ENCODE results near the gene FADS2. TPM values are rescaled to one million over a fixed set of nuclear protein-coding genes. Genes with fewer than 3 reads are reported as not detected.
A peak's percentile ranks its signal among the peaks of the same experiment; 100 is the strongest.

Gene FADS2
- total and polyA plus RNA-seq, 9 of the 15 experiments (the other 6 are each of a cell fraction or from before 2014, with no cell fraction given) = 2.9 to 42.8 (median 16.2) TPM

DNA sequence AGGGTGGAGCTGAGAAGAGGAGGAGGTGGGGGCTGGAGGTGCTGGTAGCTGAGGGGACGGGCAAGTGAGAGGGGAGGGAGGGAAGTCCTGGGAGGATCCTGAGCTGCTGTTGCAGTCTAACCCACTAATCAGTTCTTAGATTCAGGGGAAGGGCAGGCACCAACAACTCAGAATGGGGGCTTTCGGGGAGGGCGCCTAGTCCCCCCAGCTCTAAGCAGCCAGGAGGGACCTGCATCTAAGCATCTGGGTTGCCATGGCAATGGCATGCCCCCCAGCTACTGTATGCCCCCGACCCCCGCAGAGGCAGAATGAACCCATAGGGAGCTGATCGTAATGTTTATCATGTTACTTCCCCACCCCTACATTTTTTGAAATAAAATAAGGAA, 38.9 kb downstream of the FADS2 start:
- WGBS (ENCODE audit: insufficient coverage, low coverage, missing lambda C conversion rate) = 78% methylated on average over 6 of the region's 6 CpGs
- ChIA-PET CTCF (ENCODE audit: low intra/inter-chr PET ratio) (no interaction called here), POLR2A (interaction anchor here (0.7 to 1.2 kb wide), 5 partner anchors 14 to 70 kb away, joined by 3 to 4 read pairs (median 3); no protein-coding TSS in a partner anchor)
- Histone ChIP-seq H3K4me3 (no peak overlapping the region), H3K36me3 (ENCODE audit: control insufficient read depth, insufficient read depth, low read length) (no peaks in the 10 kb centered on the region), H3K27me3 (ENCODE audit: control insufficient read depth in 2 of 2, insufficient read depth in 2 of 2, low read length in 2 of 2) (no peaks in the 10 kb centered on the region), H3K27ac (ENCODE audit: extremely low read depth, low read depth, low read length) (peak overlapping the region; percentile 43; the same call in 2 of the 3 replicates), H3K4me2 (ENCODE audit: insufficient read depth, low read length) (no peak overlapping the region), H3K9me1 (ENCODE audit: control insufficient read depth, insufficient read depth, low read length) (no peaks in the 10 kb centered on the region), H3K79me2 (ENCODE audit: control insufficient read depth, insufficient read depth, low read length) (0 out of 3 replicates have a peak, but pooled peaks cover 3% of the 10 kb centered on the region), H3K9me3 (replicated peaks; ENCODE audit: control insufficient read depth, insufficient read depth, low read depth, low read length) (no peaks in the 10 kb centered on the region), H3K4me1 (replicated peaks in 1 of 2; ENCODE audit: control insufficient read depth in 2 of 2, insufficient read depth in 2 of 2, low read length in 2 of 2) (peaks cover 44 to 81% of the 10 kb centered on the region in 2 experiments), H3K9ac (ENCODE audit: insufficient read depth in 1 of 2, low read depth in 2 of 2, low read length in 2 of 2) (peak overlapping the region in 1 of 2 experiments; percentile 84; a peak in 2 of 4 replicates), H2AFZ (ENCODE audit: low read depth, low read length) (peak overlapping the region; percentile 37), H4K20me1 (replicated peaks; ENCODE audit: control insufficient read depth, insufficient read depth, low read length) (no peaks in the 10 kb centered on the region)
- no TSS peak for BruUV-seq (replicated peaks)
- in situ Hi-C loops (cut with MboI) = no loop called here
- TF ChIP-seq FOXA3 (CRISPR knock-in tag; conservative IDR thresholded peaks at IDR 0.05 in 1 of 2, IDR thresholded peaks at IDR 0.05 in 1 of 2) (no peak), PHTF2 (CRISPR knock-in tag; IDR thresholded peaks at IDR 0.05) (no peak), RCOR1 (IDR thresholded peaks at IDR 0.05; ENCODE audit: borderline replicate concordance in 1 of 2, low read depth in 2 of 2, low read length in 2 of 2) (no peak), ZNF444 (CRISPR knock-in tag; IDR thresholded peaks at IDR 0.05) (no peak), ZNF384 (IDR thresholded peaks at IDR 0.05; ENCODE audit: low read depth, low read length) (no peak), BRCA1 (IDR thresholded peaks at IDR 0.05) (no peak), BRCA1 (CRISPR knock-in tag; IDR thresholded peaks at IDR 0.05) (no peak), CBFA2T3 (IDR thresholded peaks at IDR 0.05) (no peak), POLR2B (IDR thresholded peaks at IDR 0.05; ENCODE audit: low read depth, partially characterized antibody) (no peak), SRSF7 (optimal IDR thresholded peaks at IDR 0.05; ENCODE audit: low read depth, low read length) (no peak), THRAP3 (IDR thresholded peaks at IDR 0.05; ENCODE audit: borderline replicate concordance) (no peak), SIN3B (IDR thresholded peaks at IDR 0.05; ENCODE audit: low read depth) (no peak), SMAD1 (IDR thresholded peaks at IDR 0.05; ENCODE audit: low read depth, low read length, partially characterized antibody) (no peak)
- TF ChIP-seq, protein P1, sequence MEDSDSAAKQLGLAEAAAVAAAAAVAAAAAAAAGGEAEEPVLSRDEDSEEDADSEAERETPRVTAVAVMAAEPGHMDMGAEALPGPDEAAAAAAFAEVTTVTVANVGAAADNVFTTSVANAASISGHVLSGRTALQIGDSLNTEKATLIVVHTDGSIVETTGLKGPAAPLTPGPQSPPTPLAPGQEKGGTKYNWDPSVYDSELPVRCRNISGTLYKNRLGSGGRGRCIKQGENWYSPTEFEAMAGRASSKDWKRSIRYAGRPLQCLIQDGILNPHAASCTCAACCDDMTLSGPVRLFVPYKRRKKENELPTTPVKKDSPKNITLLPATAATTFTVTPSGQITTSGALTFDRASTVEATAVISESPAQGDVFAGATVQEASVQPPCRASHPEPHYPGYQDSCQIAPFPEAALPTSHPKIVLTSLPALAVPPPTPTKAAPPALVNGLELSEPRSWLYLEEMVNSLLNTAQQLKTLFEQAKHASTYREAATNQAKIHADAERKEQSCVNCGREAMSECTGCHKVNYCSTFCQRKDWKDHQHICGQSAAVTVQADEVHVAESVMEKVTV (CRISPR knock-in tag; IDR thresholded peaks at IDR 0.05) = no peak
- TF ChIP-seq, protein P2, sequence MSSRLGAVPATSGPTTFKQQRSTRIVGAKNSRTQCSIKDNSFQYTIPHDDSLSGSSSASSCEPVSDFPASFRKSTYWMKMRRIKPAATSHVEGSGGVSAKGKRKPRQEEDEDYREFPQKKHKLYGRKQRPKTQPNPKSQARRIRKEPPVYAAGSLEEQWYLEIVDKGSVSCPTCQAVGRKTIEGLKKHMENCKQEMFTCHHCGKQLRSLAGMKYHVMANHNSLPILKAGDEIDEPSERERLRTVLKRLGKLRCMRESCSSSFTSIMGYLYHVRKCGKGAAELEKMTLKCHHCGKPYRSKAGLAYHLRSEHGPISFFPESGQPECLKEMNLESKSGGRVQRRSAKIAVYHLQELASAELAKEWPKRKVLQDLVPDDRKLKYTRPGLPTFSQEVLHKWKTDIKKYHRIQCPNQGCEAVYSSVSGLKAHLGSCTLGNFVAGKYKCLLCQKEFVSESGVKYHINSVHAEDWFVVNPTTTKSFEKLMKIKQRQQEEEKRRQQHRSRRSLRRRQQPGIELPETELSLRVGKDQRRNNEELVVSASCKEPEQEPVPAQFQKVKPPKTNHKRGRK (tag; IDR thresholded peaks at IDR 0.05) = no peak
- TF ChIP-seq, protein P3, sequence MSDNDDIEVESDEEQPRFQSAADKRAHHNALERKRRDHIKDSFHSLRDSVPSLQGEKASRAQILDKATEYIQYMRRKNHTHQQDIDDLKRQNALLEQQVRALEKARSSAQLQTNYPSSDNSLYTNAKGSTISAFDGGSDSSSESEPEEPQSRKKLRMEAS (CRISPR knock-in tag; IDR thresholded peaks at IDR 0.05) = no peak
- DNase-seq (ENCODE audit: extremely low read depth in 1 of 4, low spot score in 3 of 4) (no peak), ATAC-seq (no peak), FAIRE-seq (no peak)
- intact Hi-C loops (cut with micrococcal nuclease) = no loop called here
